ENCODE data around the gene PCBD1.
"Not testable (repeated sequence)": the region's sequence is repeated elsewhere in the genome, so short reads cannot be mapped to it uniquely, and the experiment has no call there.

The PCBD1 gene

DNA sequence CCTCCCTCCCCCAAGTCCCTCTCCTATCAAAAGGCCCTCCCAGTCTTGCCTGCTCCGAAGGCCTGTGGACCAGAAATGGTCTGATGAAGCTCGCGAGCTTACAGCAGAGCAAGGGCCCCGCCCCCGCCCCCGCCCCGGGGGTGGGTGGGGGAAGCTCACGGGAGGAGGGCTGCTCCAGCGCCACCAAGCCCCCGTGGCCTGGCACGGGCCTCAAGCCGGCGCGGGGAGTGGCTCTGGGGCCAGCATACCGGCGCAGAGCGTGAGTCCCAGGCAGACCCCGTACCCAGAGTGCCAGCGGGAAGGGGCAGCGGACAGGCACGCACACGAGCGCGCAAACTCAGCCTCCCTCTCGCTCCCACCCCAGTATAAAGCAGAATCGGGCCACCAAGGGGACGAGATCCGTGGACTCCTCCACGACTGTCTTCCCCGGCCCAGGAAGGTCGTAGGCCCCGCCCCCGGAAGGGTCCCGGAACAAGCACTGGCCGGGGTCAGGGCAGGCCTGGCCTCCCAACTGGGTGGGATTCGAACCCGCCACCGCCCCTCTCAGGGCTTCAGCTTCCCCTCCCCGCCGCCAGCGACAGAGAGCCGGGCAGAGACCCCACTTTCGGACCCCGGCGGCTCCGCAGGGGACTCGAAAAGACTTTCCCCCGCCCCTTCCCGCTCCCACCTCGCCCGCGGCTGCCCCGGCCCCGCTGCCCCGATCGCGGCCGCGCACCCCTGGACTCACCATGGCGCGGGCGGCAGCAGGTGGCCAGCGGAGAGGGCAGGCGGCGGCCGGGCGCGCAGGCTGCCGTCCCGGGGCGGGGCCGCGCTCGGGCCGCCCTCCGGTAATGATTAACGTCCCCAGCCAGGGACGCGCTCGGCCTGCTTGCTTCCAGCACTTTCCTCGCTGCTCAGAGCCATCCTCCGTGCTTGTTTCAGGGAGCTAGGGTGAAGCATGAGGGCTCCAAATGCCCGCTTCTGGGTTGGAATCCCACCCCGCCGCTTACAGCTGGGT is at the start of gene PCBD1:
Gene PCBD1 (minus strand): TSS at position 762 of the 997 bp plus-strand sequence. CDS start 32 bp downstream, at position 730.
- peak in 3 of 4 experiments; percentile 36 to 55 (median 39) for DNase-seq (ENCODE audit: low read depth in 4 of 4, low spot score in 1 of 4)

DNA sequence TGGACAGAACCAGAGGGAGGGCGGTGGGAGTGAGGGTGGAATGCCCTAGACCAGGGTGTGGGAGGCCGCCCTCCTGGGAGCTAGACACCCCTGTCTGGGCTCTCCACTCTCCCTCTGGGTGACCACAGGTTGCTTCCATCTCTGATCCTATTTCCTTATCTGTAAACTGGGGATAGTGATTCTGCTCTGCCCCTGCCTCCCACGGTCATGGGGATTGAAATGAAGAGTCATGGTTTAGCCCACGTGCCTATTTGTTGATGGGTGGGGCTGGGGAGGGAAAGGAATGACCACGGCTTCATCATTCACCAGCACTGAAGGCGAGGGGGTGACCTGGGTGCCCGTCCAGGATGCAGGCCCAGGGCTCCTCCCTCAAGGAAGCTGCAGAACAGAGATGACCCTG is 49.3 kb upstream of the PCBD1 start:
- no peak for DNase-seq (ENCODE audit: low read depth in 4 of 4, low spot score in 1 of 4)

DNA sequence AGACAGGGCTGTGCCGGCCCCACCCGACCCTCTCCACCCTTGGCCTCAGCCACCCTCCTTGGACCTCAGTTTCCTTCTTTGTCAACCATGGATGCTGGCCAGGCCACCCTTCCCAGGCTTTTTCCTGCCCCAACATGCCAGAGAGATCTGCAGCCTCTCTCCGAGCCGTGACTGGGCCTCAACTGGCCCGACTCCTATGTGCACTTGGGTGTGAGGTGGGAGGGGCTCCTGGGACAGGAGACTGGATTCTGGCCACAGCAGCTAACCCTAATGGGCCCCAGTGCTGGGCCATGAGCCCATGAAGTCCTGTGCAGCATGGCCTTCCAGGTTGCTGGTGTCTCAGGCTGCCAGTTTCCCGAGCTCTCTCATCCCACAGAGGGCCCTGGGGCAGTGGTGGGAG is 47.7 kb upstream of the PCBD1 start:
- no peak for DNase-seq (ENCODE audit: low read depth in 4 of 4, low spot score in 1 of 4)

DNA sequence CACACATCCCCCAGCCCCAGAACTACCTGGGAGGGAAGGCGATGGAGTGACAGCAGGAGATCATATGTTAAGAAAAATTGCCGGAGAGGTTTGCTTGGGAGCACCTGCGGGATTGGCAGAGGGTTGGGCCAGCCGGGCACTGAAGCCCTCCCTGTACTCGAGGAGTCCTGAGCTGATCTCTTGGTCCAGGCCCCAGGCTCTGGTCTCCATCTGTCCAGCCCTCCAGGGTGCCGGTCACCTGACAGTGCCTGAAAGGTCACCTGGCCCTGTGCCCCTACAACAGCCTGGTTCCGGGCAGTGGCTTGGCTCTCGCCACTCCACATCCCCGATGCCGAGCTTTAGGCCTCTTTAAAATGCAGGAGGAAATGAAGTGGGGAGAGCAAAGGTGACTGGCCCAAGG is 47.3 kb upstream of the PCBD1 start:
- DNase-seq (ENCODE audit: low read depth in 4 of 4, low spot score in 1 of 4): no peak

DNA sequence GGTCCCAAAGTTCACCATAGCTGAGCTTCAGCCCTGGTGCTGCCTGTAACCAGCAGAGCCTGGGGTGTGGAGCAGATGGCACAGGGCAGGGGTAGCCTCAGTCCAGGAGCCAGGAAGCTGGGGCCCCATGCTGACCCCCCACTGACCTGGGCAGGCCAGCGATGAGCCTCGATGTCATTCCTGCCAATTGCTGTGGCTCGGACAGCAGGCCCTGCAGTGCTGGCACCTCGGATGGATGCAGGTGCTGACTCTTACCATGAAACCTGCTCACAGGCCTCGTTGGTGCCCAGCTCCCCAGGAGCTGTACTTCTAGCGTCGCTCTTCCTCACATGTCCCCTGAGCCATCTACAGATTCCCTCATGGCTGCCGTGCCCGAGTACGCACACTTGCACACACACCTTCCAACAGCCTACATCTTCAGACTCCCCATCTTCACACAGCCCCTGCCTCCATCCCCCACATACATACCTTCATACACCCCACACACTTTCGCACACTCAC is 46.8 kb upstream of the PCBD1 start:
- DNase-seq (ENCODE audit: low read depth in 4 of 4, low spot score in 1 of 4): no peak

DNA sequence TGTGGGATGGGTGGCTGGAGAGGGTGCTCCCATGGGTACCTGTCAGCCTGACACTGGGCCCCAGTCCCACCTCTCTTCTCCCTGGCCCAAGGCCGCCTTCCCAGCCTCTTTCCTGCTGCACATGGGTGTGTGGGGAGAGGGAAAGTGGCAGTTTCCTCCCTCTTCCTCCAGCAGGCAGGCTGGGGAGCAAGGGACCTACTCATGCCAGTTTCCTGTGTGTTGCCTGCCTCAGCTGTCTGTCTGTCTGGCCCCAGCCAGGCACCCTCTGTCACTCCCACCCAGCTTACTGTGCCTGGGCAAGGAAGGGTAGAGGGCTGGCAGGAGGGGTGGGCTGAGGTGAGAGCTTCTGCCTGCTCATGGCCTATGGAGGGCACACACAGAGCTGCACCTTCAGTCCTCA is 46.3 kb upstream of the PCBD1 start:
- no peak for DNase-seq (ENCODE audit: low read depth in 4 of 4, low spot score in 1 of 4)

DNA sequence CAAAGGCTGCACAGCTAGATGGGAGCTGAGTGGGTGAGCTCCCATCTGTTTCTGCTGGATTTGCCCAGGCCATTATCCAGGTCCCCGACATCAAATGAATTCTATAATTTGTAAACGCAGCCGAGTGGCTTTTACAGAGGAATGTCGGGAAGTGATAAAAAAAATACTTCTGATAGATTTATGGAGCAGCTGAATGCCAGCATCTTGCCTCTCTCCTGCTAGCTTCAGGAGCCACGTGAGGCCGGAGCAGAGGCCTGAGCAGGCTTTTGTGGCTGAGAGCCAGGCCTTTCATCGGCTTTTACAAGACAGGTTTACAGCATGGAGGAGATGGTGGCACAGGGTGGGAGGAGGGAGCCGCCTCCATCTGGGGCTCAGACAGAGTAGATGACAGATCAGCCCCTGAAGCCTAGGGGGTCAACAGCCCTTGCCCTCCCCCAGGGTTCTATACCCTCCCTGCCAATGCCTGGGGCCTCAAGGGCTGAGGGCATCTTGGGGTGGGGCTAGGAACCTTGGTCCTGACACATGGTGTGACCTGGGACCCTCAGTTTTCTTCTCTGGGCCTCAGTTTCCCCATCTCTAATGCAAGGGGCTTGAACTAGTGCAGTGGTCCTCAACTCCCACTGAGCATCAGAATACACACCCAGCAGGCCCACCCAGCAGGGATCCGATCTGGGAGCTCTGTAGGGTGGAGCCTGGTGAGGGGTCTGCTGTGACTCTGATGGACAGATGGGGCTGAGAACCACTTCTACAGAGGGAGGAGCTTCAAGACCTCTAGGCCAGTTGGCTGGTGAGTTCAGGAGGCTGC is 44.2 kb upstream of the PCBD1 start:
- DNase-seq (ENCODE audit: low read depth in 4 of 4, low spot score in 1 of 4): no peak

DNA sequence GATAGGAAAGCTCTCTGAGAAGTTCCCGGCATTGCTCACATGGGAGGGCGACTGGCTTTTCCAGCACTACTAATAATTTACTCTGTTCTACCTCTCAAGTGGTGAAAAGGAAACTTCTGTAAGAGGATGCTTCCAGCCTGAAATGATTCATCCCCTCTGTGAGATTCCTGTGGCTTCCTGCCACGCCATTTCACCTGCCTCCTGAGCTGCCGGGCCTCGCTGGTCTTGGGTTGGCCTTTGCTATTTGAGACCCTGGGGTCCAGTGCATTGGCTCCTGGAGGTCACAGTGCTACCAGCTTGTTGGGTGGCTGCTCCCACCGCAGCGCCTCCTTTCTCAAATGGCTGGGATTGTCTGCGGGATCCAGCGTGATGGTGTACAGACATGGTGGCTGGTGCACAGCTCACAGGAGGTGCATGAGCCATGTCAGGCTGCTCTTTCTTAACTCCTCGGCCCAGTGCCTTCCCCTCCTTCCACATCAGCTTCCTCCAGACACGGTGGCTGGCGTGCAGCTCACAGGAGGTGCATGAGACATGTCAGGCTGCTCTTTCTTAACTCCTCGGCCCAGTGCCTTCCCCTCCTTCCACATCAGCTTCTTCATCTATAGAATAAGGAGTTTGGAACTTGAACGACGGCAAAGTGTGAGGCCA is 42.9 kb upstream of the PCBD1 start:
- DNase-seq (ENCODE audit: low read depth in 4 of 4, low spot score in 1 of 4): no peak

DNA sequence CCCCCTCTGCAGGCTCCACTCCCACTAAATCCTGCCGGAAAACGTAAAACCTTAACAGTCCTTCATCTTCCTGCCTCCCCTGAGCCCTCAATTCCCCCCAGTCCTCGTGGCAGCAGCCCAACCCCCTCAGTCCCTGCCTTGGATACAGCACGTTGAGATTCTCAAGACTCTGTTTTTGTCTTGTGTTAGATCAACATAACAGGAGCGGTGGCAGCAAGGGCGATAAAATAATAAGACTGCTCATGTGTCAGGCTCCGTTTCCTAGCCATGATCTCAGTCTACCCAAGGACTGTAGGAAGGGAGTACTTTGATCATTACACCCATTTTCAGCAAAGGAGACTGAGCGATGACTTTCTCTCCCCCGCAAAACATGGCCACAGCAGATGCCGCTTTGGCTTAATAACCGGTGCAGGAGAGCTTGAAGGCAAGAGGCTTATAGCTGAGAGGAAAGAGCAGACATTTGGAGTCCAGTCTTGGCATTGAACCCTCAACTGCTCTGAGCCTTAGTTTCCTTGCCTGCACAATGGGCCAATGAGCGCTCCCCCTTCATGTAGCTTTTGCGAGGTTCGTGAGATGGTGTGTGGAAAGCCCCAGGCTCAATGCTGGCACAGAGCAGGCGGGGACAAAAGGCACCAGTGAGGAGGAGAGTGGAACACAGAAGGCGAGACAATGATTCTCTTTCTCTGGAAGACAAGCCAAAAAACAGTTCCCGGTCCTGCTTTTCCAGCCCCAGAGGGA is 42.1 kb upstream of the PCBD1 start:
- DNase-seq (ENCODE audit: low read depth in 4 of 4, low spot score in 1 of 4): no peak

DNA sequence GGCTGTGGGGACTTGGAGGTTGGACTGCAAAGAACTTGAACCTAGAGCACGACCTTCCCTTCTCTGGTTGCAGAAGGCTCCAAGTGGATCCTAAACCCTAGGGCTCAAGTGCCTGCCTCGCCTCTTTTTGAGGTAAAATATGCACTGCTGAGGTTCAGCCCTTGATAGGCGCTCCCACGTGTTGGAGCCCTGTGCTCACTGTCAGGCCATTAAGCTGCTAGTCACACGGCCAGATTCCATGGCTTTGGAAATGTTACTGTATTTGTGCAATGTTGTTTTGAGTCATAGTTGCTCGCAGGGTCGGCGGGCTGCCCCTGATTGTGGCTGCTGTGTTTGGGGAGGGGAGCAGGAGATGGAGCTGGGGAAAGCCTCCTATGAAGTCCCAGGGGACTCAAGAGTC is 39.8 kb upstream of the PCBD1 start:
- DNase-seq (ENCODE audit: low read depth in 4 of 4, low spot score in 1 of 4): no peak

DNA sequence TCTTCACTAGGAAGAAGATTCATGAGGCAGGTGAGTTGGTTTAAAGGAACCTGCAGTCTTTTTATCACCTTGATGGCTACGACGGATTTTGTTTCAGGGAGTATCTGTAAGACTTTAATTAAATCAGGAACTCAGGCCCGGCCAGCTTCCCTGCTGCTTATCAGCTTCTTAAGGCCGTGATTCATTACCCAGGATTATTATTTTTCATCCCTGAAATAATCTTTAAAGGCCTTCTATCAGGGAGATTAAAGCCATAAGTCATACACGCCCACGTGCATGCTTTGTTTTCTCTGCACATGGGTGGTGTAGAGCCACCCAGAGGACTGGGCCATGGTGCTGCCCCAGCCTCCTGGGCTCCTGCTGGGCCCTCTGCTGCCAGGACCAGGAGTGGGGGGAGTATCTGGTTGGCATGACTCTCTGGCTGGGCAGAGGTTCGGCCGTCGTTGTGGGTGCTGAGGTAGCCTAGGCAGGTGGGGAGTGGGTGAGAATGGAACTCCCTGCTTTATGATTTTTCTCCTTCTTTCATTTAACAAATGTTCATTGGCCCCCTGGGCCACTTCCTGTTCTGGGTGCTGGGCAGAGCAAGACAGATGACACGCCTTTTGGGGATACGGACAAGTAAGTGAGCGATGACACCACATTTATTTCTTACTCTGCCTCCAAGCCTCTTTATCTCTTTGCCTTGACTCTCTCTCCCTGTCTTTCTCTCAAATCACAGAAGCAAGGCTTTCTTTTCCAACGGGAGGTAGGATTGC is 39.0 kb upstream of the PCBD1 start:
- no peak for DNase-seq (ENCODE audit: low read depth in 4 of 4, low spot score in 1 of 4)

DNA sequence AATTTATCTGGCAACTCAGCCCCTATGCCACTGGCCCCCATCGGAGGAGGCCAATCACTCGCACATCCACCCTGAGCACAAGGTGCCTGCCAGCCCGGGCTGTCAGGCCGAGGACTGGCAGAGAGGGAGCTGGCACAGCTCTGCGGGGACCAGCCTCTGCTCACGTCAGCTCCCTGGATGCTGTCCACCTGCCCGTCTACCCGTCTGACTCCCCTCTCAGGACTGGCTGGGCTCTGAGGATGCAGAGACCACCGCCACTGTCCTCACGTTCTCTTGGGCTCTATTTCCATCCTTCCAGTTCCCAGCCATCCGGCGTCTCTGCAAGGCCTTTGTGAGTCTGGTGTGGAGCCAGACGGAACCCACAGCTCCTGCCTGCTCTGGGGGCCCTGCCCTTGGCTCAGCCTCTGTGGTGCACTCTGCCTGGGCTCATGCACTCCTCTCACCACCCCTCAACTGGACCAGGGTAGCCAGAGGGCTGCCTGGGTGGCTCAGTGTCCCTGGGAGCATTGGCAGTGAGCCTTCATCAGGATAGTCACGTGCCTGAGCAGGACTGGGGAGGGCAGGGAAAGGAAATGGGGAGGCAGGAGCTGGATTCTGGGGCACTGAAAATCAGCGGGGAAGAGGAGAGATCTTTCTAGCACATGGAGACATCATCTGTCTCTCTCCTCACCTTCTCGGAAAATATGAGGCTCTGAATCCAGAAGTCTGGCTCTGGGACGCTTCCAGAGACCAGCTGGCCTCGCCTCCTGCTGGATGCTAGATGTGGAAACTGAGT is 38.0 kb upstream of the PCBD1 start:
- DNase-seq (ENCODE audit: low read depth in 4 of 4, low spot score in 1 of 4): no peak

DNA sequence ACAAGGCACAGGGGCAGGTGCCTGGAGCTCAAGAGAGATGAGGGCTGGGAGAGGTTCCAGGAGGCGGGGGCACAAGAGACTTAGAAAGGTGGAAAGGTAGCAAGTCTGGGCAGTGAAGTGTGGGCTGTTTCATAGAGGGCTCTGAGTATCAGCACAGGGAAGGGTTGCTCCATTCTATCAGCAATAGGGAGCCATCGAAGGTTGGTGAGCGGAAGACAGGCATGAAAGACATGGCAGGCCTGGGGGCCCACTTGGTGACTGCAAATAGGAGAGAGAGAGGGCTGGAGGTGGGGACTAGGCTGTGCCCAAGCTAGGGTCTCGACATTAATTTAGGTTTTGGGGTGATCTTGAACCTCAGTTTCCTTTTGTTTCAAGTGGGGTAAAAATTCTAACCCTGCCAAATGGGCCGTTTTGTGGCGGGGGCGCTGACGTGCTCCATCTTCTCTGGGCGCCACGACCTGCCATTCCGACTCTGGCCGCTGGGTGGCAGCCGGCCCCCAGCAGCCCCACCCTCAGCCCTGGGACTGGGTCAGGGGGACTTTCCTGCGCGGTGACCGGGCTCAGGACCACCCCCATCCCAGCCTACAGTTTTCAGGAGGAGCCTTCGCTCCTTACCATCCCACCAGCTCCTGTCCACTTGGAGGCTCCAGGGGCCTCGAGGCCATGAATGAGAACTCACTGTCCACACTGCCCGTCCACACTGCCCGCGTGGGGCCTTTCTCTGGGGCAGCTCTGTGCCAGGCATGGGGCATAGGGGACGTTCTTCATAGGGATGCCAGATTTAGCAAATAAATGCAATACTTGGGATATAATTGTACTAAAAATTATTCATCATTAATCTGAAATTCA is 37.2 kb upstream of the PCBD1 start:
- DNase-seq (ENCODE audit: low read depth in 4 of 4, low spot score in 1 of 4): peak; percentile 17 to 49 (median 30)

DNA sequence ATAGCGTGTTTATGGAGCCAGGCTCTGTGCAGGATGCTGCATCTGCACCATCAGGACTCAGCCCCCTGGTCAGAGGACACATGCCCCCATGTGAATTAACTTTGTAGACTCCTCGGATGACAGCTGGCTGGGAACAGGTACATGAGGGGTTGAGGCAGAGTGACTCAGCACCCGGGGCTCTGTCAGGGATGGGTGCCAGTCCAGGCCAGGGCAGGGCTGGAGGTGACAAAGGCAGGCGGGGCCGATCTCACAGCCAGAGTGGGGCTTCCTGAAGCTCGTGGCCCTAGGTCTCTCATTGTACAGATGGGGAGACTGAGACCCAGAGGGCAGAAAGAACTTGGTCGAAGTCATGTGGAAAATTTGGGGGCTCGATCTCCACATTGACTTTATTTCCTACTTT is 35.3 kb upstream of the PCBD1 start:
- no peak for DNase-seq (ENCODE audit: low read depth in 4 of 4, low spot score in 1 of 4)

DNA sequence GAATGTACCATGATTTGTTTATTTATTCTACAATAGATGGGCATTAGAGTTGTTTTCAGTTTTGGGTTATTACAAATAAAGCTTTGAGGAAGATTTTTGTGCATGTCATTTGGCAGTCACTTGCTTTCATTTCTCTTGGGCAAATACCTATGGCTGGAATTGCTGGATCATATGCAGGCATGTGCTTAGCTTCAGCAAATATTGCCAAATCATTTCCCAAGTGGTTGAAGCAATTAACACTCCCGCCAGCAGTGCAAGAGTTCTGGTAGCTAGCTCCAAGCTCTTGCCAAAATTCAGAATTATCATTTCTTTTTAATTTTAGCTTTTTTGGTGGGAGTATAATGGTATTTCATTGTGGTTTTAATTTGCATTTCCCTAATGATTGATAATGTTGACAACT is 32.9 kb upstream of the PCBD1 start:
- no peak for DNase-seq (ENCODE audit: low read depth in 4 of 4, low spot score in 1 of 4)

DNA sequence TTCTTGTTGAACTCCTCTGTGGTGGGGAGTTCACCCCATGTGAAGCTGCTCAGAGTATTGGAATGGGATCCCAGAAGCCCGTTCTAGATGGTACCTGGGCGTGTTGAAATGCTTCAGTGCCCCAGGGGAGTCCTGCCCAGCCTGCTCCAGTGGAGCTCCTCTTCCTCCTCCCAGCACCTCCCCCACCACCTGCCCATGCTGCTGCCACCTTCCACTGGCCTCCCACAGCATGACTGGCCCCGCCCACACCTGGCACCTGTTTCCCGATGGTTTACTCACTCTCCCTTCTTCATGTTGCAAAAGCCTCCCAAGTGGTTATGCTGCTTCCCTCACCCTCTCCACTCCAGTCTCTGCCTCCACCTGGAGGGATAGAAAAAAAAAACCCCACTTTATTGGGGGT is 32.2 kb upstream of the PCBD1 start:
- no peak for DNase-seq (ENCODE audit: low read depth in 4 of 4, low spot score in 1 of 4)

DNA sequence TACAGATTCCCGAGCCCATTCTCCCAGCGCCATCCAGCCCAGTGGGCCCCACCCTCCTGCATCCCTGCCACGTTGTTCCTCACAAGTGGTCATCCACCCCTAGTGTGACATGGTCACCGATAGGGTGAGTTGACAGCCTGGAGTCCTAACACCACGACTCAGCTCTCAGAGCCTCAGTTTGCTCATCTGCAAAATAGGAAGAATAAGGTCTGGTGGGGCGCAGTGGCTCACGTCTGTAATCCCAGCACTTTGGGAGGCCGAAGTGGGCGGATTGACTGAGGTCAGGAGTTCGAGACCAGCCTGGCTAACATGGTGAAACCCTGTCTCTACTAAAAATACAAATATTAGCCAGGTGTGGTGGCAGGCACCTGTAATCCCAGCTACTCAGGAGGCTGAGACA is 31.5 kb upstream of the PCBD1 start:
- not testable (repeated sequence) for DNase-seq (ENCODE audit: low read depth in 4 of 4, low spot score in 1 of 4)

DNA sequence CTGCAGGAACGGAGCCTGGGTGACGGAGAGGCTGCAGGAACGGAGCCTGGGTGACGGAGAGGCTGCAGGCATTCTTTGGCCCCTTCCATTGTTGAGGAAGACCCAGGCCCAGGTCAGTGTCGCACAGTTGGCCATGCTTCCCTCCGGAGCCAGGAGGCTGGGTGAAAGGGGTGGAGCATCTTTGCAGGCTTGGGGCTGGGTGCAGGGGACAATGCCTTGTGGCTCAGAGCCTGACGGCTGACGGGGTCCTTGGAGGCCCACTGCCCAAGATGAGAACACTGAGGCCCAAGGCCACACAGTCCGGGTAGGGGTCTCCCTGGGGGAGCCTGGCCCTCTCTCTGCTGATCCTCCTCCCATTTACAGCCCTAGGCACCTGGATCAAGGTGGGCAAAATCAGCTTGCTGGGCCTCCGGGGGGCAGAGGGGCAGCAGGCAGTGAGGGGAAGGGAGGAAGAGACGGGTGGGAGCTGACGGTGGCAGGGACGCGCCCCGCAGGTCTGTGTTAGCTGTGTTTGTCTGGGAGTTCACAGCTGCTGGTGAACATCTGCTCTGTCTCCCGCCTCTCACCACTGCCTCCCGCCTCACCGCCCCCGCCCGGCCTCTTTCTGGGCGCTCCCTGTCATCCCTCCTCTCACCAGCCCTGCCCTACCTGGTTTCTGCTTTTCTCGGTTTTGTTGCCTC is 30.6 kb upstream of the PCBD1 start:
- no peak for DNase-seq (ENCODE audit: low read depth in 4 of 4, low spot score in 1 of 4)

All from stimulated activated CD4-positive, alpha-beta T cell treated with anti-CD3 and anti-CD28 coated beads, Interleukin-1b, Interleukin-23, amount 100 ng/mL, for 24 hours (primary cell).